ENCODE data around the gene ZNFX1. TPM values are rescaled to one million over a fixed set of nuclear protein-coding genes. Genes with fewer than 3 reads are reported as not detected.
A peak's percentile ranks its signal among the peaks of the same experiment; 100 is the strongest.

ZNFX1 gene
- total RNA-seq, 1 donor from 2014 or later: 40.7 TPM

DNA sequence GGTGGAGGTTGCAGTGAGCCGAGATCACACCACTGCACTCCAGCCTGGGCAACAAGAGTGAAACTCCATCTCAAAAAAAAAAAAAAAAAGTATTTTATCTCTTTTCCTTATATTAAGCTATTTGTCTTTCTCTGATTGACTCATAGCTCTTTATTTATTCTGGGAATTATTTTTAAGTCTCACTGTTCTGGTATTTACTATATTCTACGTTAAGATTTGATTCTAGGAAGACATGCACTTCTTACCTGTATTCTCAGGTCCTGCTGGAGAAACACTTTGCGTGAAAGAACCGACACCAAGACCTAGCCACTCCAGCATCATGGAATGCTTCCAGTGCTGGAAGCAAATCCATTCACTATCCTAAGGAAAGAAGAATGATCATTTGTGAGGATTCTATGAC is 17.6 kb downstream of the ZNFX1 start:
- intact Hi-C loops (cut with DNase I): no loop called here
- DNase-seq (ENCODE audit: low spot score) (no peak), ATAC-seq (no peak)

DNA sequence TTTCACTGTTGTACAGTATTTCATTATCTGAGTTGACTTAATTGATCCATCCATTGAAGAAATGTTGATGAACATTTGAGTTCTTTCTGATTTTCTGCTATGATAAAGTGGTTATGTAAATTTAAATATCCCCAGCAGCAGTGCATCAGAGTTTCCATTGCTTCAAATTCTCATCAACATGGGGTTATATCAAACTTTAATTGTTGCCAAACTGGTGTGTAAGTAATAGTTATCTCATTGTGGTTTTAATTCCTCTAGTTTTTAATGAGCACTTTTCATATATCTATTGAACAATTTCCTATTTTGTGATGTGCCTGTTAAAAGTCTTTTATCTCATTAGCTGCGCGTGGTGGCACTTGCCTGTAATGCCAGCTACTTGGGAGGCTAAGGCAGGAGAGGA is 18.1 kb downstream of the ZNFX1 start:
- intact Hi-C loops (cut with DNase I): no loop called here
- DNase-seq (ENCODE audit: low spot score): no peak
- no peak for ATAC-seq

DNA sequence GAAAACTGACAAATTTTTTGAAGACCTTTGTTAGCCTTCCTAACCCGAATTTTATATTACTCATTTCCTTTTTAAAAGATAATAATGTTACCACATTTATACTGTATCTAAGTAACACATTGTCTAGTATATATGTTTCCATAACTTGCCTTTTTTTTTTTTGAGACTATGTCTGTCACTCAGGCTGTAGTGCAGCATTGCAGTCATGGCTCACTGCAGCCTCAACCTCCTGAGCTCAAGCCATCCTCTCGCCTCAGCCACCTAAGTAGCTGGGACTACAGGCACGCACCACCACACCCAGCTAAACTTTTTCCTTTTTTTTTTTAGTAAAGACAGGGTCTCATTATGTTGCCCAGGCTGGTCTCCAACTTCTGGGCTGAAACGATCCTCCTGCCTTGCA is 18.6 kb downstream of the ZNFX1 start:
- intact Hi-C loops (cut with DNase I): no loop called here
- ATAC-seq: no peak
- DNase-seq (ENCODE audit: low spot score): no peak

DNA sequence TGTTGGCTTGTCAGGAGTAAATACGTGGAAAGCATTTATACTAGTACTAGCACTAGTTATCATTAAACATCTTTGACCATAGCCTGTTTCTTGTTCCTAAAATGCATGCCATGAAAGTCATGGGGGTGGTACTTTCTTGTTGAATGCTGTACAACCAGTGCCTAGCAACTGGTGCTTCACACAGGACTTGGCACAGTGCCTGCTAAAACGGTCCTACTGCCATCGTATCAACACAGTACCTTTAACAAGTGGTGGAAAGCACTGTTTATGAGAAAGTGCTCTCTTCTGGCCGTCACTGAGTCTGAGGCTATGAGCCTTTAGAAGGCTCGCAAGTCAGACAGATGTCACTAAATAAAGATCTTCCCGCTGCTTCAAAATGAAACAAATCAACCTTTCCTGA is 21.6 kb downstream of the ZNFX1 start:
- ATAC-seq (no peak), DNase-seq (ENCODE audit: low spot score) (no peak)
- intact Hi-C loops (cut with DNase I): no loop called here

DNA sequence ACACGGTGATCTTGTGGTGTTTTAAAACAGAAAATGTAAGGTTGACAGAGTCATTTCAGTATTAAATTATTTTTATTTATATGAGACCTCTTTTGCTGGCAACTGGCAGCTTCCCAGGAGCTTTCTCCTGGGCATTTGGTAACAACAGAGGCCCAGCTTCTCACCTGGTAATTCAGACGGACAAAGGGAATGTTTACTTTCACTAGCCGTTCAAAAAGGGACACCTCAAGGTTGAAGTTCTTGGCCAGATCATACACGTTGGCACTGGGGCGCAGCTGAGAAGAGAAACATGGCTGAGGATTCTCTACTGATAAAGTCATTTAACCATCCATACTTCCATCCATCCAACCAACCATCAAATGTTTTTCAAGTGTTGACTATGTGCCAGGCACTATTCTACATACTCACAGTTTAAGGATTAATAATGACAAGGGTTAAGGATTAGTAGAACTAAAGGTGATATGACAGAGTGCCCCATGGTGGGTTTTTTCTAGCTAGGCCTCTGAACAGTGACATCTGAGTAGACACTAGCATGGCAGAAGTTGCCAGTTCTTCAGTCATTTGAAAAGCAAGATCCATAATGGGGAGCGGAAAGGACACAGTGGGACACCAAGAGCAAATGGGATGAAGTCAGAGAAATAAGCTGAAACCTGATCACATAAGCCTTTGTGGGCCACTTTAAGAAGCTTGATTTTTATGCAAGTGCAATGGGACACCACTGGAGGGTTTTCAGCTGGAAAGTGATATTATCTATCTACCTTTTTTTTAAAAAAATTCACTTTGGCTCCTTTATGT is 25.1 kb downstream of the ZNFX1 start:
- DNase-seq (ENCODE audit: low spot score): no peak
- intact Hi-C loops (cut with DNase I): no loop called here
- no peak for ATAC-seq

DNA sequence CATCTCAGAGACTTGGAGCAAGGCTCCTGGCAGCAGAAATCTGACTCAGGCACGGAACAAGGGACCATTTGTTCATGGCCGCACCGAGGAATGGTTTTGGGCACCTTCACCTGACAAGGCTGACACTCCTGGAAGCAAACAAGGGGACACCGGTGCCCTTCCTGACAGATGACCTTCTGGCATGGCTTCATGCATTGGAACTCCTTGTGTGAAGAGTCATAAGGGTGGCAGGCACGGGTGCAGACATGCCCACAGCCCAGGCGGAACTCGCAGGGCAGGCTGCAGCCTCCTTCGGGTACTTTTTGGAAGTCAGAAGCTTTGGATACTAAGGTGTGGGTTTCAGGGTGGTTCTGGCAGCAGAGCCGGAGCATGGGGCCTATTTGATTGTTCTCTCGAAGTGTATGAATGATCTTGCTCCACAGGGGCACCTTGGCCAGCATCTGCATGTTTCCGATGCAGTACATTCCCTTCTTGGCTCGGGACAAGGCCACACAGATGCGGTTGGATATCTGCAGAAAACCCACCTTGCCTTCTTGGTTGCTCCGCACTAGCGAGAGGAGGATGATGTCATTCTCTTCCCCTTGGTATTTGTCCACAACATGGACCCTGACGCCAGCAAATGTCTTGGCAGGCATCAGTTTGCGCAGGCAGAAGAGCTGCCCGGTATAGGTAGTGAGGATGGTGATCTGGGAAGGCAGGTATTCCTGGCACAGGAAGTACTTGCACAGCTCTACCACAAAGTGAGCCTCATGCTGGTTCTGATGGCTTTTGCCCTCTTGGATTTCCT is 28.8 kb downstream of the ZNFX1 start:
- intact Hi-C loops (cut with DNase I): no loop called here
- no peak for ATAC-seq

DNA sequence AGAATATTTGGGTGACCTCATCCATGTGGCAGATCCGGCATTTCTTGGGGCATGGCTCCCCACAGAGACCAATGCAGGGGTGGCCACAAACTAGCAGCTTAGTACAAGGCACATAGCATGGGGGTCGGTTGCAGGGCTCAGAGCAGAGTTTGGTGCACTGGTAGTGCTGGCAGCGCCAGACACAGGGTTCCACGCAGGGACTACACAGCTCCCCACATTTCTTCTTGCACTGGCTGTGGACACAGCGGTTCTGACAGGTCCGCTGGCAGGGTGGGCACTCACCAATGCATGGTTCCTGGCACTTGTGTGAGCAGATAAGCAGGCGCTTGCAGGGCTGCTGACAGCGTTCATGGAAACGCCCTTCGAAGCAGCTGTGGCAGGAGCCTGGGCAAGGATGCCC is 29.6 kb downstream of the ZNFX1 start:
- peak; percentile 6 for ATAC-seq
- intact Hi-C loops (cut with DNase I): no loop called here
- no peak for DNase-seq (ENCODE audit: low spot score)

More for the DNA sequence above, 28.8 kb downstream of the ZNFX1 start:
- DNase-seq (ENCODE audit: low spot score): no peak

DNA sequence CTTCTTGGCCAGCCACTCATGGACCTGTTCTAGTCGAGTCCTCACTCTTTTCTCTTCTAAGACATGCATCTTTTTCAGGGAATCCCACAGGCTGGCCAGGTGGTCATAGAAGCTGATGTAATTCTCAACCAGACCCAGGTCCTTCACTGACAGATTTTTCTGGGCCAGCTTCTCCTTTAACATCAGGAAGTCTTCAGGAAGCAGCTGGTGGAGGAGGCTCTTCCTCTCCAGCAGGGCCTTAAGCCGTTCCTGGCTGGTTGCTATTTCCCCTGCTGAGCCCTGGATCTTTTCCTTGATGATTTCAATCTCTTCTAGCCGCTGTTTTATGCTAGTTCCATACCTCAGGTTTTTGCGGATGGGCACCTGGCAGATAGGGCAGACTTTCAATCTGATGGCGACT is 30.1 kb downstream of the ZNFX1 start:
- ATAC-seq (no peak), DNase-seq (ENCODE audit: low spot score) (no peak)
- intact Hi-C loops (cut with DNase I): no loop called here

DNA sequence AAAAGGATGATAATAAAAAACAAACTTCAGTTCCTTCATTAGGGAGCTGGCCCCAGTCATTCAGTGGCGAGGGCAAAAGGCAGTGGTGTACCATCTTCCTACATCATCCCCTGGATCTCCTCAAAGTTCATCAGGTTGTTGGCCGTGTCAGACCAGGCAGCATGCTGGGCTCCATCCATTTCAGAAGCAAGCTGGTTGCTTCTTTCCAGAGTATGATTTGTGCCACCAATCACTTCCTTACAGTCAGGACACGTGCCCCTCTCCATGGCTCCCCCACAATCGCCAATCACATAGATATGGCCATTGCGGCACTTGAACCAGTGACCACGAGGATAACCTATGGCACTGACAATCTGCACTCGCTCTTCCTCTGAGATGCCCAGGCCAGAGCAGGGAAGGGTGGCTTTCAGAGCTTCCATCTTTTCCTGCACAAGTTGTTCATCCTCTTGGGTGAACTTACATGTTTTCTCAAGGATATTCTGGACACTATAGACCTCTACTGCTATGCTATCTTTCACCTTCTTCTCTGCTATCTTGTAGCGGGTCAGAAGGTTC is 30.6 kb downstream of the ZNFX1 start:
- DNase-seq (ENCODE audit: low spot score): no peak
- no peak for ATAC-seq
- intact Hi-C loops (cut with DNase I): no loop called here

DNA sequence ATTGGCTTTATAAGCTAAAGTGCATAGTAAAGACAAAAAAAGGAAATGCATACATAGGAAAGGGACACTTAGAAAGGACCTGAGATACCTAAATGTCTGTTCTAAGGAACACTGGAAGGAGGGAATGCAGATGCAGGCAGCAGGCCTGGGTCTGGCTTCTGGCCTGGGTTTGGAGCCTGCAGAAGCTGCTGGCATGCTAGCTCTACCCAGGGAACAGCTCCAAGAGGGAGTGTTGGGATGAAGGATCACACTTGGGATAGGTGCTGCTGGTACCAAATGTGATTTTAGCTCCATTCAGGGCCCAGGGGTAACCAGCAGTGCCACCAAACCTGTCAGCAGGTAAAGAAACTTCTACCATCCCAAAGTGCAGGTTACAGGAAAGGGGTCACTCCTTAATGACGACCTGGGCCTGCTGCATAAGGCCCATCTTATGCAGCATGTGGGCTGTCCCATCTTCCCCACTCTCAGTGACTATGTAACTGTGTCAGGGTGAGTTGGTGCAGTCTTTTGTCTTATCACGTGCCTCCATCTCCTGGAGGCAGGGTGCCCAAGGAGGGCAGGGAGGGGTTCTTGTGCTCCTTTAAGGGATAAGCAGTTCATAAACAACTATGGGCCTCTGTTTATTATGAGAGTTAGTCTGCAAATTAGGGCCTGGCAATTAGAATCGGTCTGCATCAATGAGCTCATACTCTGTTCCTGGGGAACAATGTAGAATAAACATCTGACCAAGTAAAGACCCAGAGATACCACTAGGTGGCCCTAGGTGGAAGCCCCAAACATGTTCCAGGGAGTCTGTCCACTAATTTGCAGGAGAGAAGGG is 31.7 kb downstream of the ZNFX1 start:
- DNase-seq (ENCODE audit: low spot score): no peak
- peak; percentile 75 for ATAC-seq
- intact Hi-C loops (cut with DNase I): no loop called here

DNA sequence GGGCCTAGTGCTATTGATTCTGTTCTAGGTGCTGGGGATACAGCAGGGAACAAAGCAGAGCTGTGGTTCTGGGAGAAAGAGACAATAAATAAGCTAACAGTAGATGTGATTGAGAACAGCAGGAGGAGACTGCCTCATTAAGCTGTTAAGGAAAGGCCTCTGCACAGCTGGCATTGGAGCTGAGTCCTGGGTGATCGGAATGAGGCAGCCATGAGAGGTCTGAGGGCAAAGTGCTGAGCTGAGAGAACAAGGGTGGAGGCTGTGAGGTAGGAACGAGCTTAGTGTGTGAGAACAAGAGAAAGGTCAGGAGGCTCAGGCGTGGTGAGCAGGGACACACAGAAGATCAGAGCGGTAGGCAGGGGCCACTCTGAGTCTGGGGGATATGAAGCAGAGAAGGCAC is 40.3 kb downstream of the ZNFX1 start:
- DNase-seq (ENCODE audit: low spot score) (no peak), ATAC-seq (no peak)
- intact Hi-C loops (cut with DNase I): no loop called here

DNA sequence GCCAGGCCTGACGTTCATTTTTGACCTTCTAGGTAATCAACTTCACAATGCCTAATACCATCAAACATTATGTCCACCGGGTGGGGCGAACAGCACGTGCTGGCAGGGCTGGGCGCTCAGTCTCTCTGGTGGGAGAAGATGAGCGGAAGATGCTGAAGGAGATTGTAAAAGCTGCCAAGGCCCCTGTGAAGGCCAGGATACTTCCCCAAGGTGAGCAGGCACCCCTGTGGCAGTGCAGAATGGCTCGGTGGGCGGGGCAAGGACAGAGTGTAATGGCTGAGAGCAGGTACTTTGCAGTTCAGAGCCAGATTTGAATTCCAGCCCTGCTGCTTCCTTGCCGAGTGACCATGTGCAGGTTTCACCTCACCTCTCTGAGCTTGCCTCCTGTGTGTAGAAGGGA is 41.6 kb downstream of the ZNFX1 start:
- ATAC-seq: no peak
- DNase-seq (ENCODE audit: low spot score): no peak
- intact Hi-C loops (cut with DNase I): no loop called here

DNA sequence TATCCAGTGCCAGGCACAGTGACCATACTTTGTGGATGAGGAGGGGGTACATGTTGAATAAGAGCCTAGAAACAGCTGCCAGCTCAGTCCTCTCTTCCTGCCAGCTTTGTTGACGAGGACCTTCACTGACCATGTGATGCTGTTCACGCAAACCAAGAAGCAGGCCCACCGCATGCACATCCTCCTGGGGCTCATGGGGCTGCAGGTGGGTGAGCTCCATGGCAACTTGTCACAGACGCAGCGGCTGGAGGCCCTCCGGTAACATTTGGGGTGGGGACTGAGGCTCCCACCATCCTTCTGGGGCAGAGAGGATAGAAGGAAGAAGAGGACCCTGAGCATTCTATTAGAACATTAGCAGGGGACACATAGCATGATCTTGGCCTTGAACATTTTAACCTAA is 43.0 kb downstream of the ZNFX1 start:
- intact Hi-C loops (cut with DNase I): no loop called here
- DNase-seq (ENCODE audit: low spot score) (no peak), ATAC-seq (no peak)

DNA sequence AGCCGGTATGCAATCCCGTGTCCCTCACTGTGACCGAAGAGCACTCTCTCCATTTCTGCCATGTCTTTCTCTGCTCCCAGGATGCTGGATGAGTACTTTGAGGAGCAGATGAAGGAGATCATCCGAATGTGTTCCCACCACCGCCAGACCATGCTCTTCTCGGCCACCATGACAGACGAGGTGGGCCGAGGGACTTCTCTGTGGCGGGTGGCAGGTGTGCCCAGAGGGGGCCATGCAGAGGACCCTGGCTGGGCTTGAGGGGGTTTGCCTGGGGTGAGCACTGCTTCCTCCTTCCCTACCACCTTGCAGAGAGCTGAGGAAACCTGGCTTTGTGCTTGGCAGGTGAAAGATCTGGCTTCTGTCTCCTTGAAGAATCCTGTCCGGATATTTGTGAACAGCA is 44.6 kb downstream of the ZNFX1 start:
- no peak for ATAC-seq
- DNase-seq (ENCODE audit: low spot score): no peak
- intact Hi-C loops (cut with DNase I): no loop called here

DNA sequence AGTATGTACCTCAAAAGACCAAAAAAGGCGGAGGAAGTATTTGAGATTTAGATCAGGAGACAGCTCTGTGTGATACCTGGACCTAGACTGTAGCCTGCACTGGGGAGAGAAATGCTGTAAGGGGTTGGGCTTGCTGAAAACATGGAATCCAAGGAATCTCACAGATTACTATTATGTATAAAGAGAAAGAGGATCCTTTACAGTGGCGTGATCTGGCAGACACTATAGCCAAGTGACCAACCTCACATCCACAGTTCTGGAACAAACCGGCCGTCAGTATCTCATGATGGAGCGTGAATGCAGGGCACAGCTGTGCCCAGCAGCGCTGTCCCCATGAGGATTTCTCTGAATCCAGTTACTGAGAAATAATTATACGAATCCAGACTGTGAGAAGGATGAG is 46.4 kb downstream of the ZNFX1 start:
- intact Hi-C loops (cut with DNase I): no loop called here
- ATAC-seq (no peak), DNase-seq (ENCODE audit: low spot score) (no peak)

DNA sequence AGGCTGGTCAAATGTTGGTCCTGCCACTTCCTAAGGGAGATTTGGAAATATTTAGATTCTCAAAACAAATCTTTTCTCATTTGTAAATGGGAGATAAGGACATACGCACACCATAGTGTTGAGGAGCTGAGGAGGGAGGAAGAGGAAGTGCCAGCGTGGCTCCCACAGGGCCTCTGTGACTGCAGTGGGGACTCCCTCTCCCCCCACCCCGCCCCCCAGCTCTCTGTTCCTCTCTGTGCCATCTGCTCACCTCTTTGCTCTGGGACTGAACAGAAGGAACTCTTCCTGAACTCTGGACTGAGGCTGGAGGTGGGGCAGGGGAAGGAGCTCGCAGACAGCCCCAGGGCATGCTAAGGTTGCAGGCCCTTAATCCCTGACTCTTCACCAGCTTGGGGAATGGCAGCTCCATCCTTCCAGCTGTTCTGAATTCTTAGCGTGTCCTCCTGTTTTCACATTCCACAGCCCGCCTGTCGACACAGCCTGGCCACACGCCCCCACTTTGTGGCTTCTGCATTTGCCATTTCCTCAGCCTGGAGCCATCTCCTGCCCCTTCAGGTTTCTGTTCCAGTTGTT is 47.2 kb downstream of the ZNFX1 start:
- peak; percentile 80 for ATAC-seq
- intact Hi-C loops (cut with DNase I): no loop called here
- no peak for DNase-seq (ENCODE audit: low spot score)

DNA sequence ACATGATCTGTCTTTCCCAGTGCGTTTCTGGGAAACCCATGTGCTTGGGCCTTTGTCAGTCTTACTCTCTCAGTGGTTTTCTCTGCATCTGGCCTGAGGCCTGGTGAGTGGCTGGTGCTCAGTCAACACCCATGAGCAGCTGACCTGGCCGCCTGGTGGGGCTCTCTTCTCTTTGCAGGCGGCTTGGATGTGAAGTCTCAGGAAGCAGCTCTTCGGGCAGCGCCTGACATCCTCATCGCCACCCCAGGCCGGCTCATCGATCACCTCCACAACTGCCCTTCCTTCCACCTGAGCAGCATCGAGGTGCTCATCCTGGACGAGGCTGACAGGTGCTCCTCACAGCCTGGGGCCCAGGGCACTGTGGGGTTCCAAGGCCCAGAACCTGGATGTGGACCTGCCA is 47.8 kb downstream of the ZNFX1 start:
- intact Hi-C loops (cut with DNase I): no loop called here
- no peak for DNase-seq (ENCODE audit: low spot score)

DNA sequence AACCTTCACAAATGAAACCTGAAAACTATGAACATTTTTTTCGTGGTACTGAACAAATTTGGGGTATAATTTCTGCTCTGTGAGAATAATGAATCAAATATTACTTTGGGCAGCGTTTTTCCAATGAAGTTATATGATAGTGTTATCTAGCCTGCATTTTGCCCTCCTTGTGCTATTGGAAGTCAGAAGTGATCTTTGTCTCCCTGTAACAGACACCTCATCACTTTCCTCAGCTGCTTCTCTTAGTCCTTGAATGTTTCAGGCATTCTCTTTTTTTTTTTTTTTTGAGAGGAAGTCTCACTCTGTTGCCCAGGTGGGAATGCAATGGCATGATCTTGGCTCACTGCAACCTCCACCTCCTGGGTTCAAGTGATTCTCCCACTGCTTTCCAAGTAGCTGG is 48.5 kb downstream of the ZNFX1 start:
- intact Hi-C loops (cut with DNase I): no loop called here
- no peak for ATAC-seq
- no peak for DNase-seq (ENCODE audit: low spot score)

More for the DNA sequence above, 47.8 kb downstream of the ZNFX1 start:
- ATAC-seq: no peak

DNA sequence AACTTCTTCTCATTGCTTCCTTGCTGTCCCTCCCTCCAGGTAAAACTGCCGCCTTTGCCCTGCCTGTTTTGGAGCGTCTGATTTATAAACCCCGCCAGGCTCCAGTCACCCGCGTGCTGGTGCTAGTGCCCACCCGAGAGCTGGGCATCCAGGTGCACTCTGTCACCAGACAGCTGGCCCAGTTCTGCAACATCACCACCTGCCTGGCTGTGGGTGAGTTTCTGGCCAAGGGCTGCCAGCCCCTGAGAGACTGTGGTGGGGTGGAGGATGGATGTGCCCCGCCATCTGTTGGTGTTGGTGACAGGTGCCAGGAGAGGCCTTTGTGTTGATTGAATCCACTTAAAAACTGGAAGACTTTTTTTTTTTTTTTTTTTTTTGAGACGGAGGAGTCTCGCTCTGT is 49.2 kb downstream of the ZNFX1 start:
- intact Hi-C loops (cut with DNase I): no loop called here
- ATAC-seq (no peak), DNase-seq (ENCODE audit: low spot score) (no peak)
